GM19372 (cell line): ENCODE results near the gene TBCE.

Source experiments
- ATAC-seq: cut with Tn5 transposase; IDR thresholded peaks from one replicate; pipeline ENCODE4 v1.9.1; 2021; ENCODE audit warnings: mild to moderate bottlenecking, low read depth, moderate library complexity; ENCODE audit not compliant: unreplicated experiment

Gene TBCE

GRCh38 chr1:235408503-235408960, 41.3 kb downstream of the TBCE start:
- ATAC-seq = no peak

GRCh38 chr1:235409042-235409820, 42.0 kb downstream of the TBCE start:
- ATAC-seq = no peak

GRCh38 chr1:235410467-235410866, 43.2 kb downstream of the TBCE start:
- ATAC-seq = no peak

- no peak for ATAC-seq
Measured at GRCh38 chr1:235411489-235412486, 44.6 kb downstream of the TBCE start.

GRCh38 chr1:235415008-235415904, 48.0 kb downstream of the TBCE start:
- no peak for ATAC-seq

GRCh38 chr1:235416662-235417049, 49.4 kb downstream of the TBCE start:
- no peak for ATAC-seq

GRCh38 chr1:235417086-235417697, 50.0 kb downstream of the TBCE start:
- ATAC-seq = no peak

- no peak for ATAC-seq
Measured at GRCh38 chr1:235421751-235422150, 54.5 kb downstream of the TBCE start.

GRCh38 chr1:235423214-235423652, 56.0 kb downstream of the TBCE start:
- peak; percentile 67 for ATAC-seq

- ATAC-seq = no peak
Measured at GRCh38 chr1:235424092-235424491, 56.9 kb downstream of the TBCE start.

GRCh38 chr1:235425357-235425756, 58.1 kb downstream of the TBCE start:
- no peak for ATAC-seq

- no peak for ATAC-seq
Measured at GRCh38 chr1:235426143-235426542, 58.9 kb downstream of the TBCE start.

GRCh38 chr1:235426680-235427079, 59.5 kb downstream of the TBCE start:
- ATAC-seq = no peak

- ATAC-seq = no peak
Measured at GRCh38 chr1:235427447-235427846, 60.2 kb downstream of the TBCE start.

GRCh38 chr1:235429143-235429542, 61.9 kb downstream of the TBCE start:
- ATAC-seq = no peak

- ATAC-seq = no peak
Measured at GRCh38 chr1:235430991-235431390, 63.8 kb downstream of the TBCE start.

GRCh38 chr1:235434001-235434400, 66.8 kb downstream of the TBCE start:
- ATAC-seq = no peak

GRCh38 chr1:235441159-235441685, 74.0 kb downstream of the TBCE start:
- ATAC-seq = no peak

- ATAC-seq = no peak
Measured at GRCh38 chr1:235442788-235443429, 75.7 kb downstream of the TBCE start.
